Mesendoderm (in vitro differentiated cells): ENCODE measurements around the gene PIN1.

ENCODE experiments used
- DNase-seq: peaks from one replicate; pipeline ENCODE4 v3.0.0; 2013
- H2AK5ac ChIP-seq: 2 replicates; pipeline ENCODE4 v1.6.1; 2013; ENCODE audit warnings: low read length, inconsistent platforms
- H2BK120ac ChIP-seq: 2 replicates; pipeline ENCODE4 v1.6.1; 2013; ENCODE audit warnings: low read depth, mild to moderate bottlenecking, low read length, moderate library complexity, mixed read lengths
- H2BK15ac ChIP-seq: replicated peaks from 2 replicates; pipeline ENCODE4 v1.6.1; 2013; ENCODE audit warnings: low read depth, mild to moderate bottlenecking, moderate library complexity
- H2BK5ac ChIP-seq: 2 replicates; pipeline ENCODE4 v1.6.1; 2013; ENCODE audit warnings: low read length, inconsistent platforms
- H3K18ac ChIP-seq: 2 replicates; pipeline ENCODE4 v1.6.1; 2013; ENCODE audit warnings: mild to moderate bottlenecking, low read length, mixed read lengths
- H3K23ac ChIP-seq: one replicate; pipeline ENCODE4 v1.6.1; 2013; ENCODE audit warnings: low read length
- H3K27ac ChIP-seq: 2 replicates; pipeline ENCODE4 v1.5.1; 2013; ENCODE audit warnings: low read depth, mild to moderate bottlenecking, inconsistent platforms, low read length, moderate library complexity
- H3K27me3 ChIP-seq: 2 replicates; pipeline ENCODE4 v1.6.1; 2013; ENCODE audit warnings: low read length, control low read depth, mild to moderate bottlenecking, inconsistent platforms; ENCODE audit not compliant: insufficient read depth, poor library complexity
- H3K36me3 ChIP-seq: 2 replicates; pipeline ENCODE4 v1.6.1; 2013; ENCODE audit warnings: low read length, inconsistent platforms; ENCODE audit not compliant: control insufficient read depth, insufficient read depth
- H3K4ac ChIP-seq: one replicate; pipeline ENCODE4 v1.6.1; 2013; ENCODE audit warnings: low read depth, mild to moderate bottlenecking, low read length, moderate library complexity
- H3K4me1 ChIP-seq: 2 replicates; pipeline ENCODE4 v1.6.1; 2013; ENCODE audit warnings: low read depth, low read length, inconsistent platforms; ENCODE audit not compliant: control insufficient read depth
- H3K4me2 ChIP-seq: 2 replicates; pipeline ENCODE4 v1.6.1; 2013; ENCODE audit warnings: low read length
- H3K4me3 ChIP-seq: 2 replicates; pipeline ENCODE4 v1.5.1; 2013; ENCODE audit warnings: mild to moderate bottlenecking, low read length
- H3K56ac ChIP-seq: one replicate; pipeline ENCODE4 v1.6.1; 2013; ENCODE audit warnings: low read length
- H3K79me1 ChIP-seq: 2 replicates; pipeline ENCODE4 v1.6.1; 2013; ENCODE audit warnings: low read length, inconsistent platforms
- H3K79me2 ChIP-seq: 2 replicates; pipeline ENCODE4 v1.6.1; 2013; ENCODE audit warnings: mild to moderate bottlenecking, low read length; ENCODE audit not compliant: control insufficient read depth, insufficient read depth
- H3K9ac ChIP-seq: 2 replicates; pipeline ENCODE4 v1.6.1; 2013; ENCODE audit warnings: low read length, inconsistent platforms
- H4K5ac ChIP-seq: one replicate; pipeline ENCODE4 v1.6.1; 2013; ENCODE audit warnings: low read length
- H4K8ac ChIP-seq: one replicate; pipeline ENCODE4 v1.6.1; 2013; ENCODE audit warnings: low read depth, mild to moderate bottlenecking, control low read depth, low read length, moderate library complexity
- WGBS: extraction: QIAGEN DNeasy Blood & Tissue Kit; methylation state at CpG from one replicate; pipeline ENCODE4 v1.1.7; 2013; ENCODE audit warnings: low lambda C conversion rate, missing lambda C conversion rate; ENCODE audit not compliant: insufficient coverage; ENCODE audit errors: extremely low coverage; 5-methylcytosine and 5-hydroxymethylcytosine counted together

PIN1 gene

GRCh38 chr19:9850235-9850959 lies 15.3 kb downstream of the PIN1 start:
- Histone ChIP-seq H3K4me2 (no peak overlapping the region), H3K4me1 (no peaks in the 10 kb centered on the region), H2AK5ac (no peak overlapping the region), H3K18ac (no peak overlapping the region), H3K79me2 (no peaks in the 10 kb centered on the region), H3K79me1 (no peaks in the 10 kb centered on the region), H4K5ac (no peak overlapping the region), H3K27me3 (no peaks in the 10 kb centered on the region), H3K56ac (no peak overlapping the region), H3K4me3 (no peak overlapping the region), H3K23ac (no peak overlapping the region), H2BK120ac (no peak overlapping the region), H3K36me3 (no peaks in the 10 kb centered on the region), H2BK5ac (no peak overlapping the region), H3K4ac (no peak overlapping the region), H3K27ac (no peak overlapping the region), H2BK15ac (no peak overlapping the region), H4K8ac (no peak overlapping the region), H3K9ac (no peak overlapping the region)
- no peak for DNase-seq
- no CpG with 5 or more reads among the region's 19 CpGs for WGBS

- Histone ChIP-seq H2BK120ac (no peak overlapping the region), H3K27me3 (no peaks in the 10 kb centered on the region), H3K23ac (no peak overlapping the region), H4K5ac (no peak overlapping the region), H3K4me1 (no peaks in the 10 kb centered on the region), H2AK5ac (no peak overlapping the region), H3K79me1 (no peaks in the 10 kb centered on the region), H3K4me3 (no peak overlapping the region), H3K4ac (no peak overlapping the region), H3K27ac (no peak overlapping the region), H3K9ac (no peak overlapping the region), H3K4me2 (no peak overlapping the region), H4K8ac (no peak overlapping the region), H3K56ac (no peak overlapping the region), H3K79me2 (no peaks in the 10 kb centered on the region), H2BK5ac (no peak overlapping the region), H3K36me3 (no peaks in the 10 kb centered on the region), H3K18ac (no peak overlapping the region), H2BK15ac (no peak overlapping the region)
- no peak for DNase-seq
- WGBS = no CpG with 5 or more reads among the region's 38 CpGs
These were observed 19.2 kb downstream of the PIN1 start for GRCh38 chr19:9854282-9854846.

- Histone ChIP-seq H2AK5ac (no peak overlapping the region), H3K4ac (no peak overlapping the region), H3K79me1 (no peaks in the 10 kb centered on the region), H3K18ac (no peak overlapping the region), H2BK5ac (no peak overlapping the region), H4K8ac (no peak overlapping the region), H3K23ac (no peak overlapping the region), H3K79me2 (no peaks in the 10 kb centered on the region), H3K36me3 (no peaks in the 10 kb centered on the region), H3K4me3 (no peak overlapping the region), H3K27ac (no peak overlapping the region), H4K5ac (no peak overlapping the region), H3K4me2 (no peak overlapping the region), H3K9ac (no peak overlapping the region), H2BK15ac (no peak overlapping the region), H2BK120ac (no peak overlapping the region), H3K56ac (no peak overlapping the region), H3K27me3 (no peaks in the 10 kb centered on the region), H3K4me1 (no peaks in the 10 kb centered on the region)
- no peak for DNase-seq
- no CpG with 5 or more reads among the region's 9 CpGs for WGBS
These were observed 21.5 kb downstream of the PIN1 start for GRCh38 chr19:9856609-9857008.

- no peak overlapping the region for H3K4me2 ChIP-seq
- H3K4me3 ChIP-seq = no peak overlapping the region
- no peaks in the 10 kb centered on the region for H3K4me1 ChIP-seq
- no peak overlapping the region for H2BK15ac ChIP-seq
- H3K27me3 ChIP-seq = no peaks in the 10 kb centered on the region
- no peaks in the 10 kb centered on the region for H3K79me1 ChIP-seq
- no peak overlapping the region for H2AK5ac ChIP-seq
- H4K8ac ChIP-seq = no peak overlapping the region
- H3K27ac ChIP-seq = no peak overlapping the region
- no peak overlapping the region for H3K4ac ChIP-seq
- H3K23ac ChIP-seq = no peak overlapping the region
- H3K56ac ChIP-seq = no peak overlapping the region
- no peak overlapping the region for H4K5ac ChIP-seq
- no peaks in the 10 kb centered on the region for H3K36me3 ChIP-seq
- H2BK5ac ChIP-seq = no peak overlapping the region
- no CpG with 5 or more reads among the region's 13 CpGs for WGBS
- no peak for DNase-seq
- no peak overlapping the region for H3K18ac ChIP-seq
- H3K9ac ChIP-seq = no peak overlapping the region
- H2BK120ac ChIP-seq = no peak overlapping the region
- H3K79me2 ChIP-seq = no peaks in the 10 kb centered on the region
These were observed 22.1 kb downstream of the PIN1 start for GRCh38 chr19:9857076-9857721.

- no peak for DNase-seq
- WGBS = no CpG with 5 or more reads among the region's 10 CpGs
These were observed 23.0 kb downstream of the PIN1 start for GRCh38 chr19:9857920-9858746.

More at GRCh38 chr19:9857920-9858746, 23.0 kb downstream of the PIN1 start:
- Histone ChIP-seq H2BK5ac (no peak overlapping the region), H3K4me3 (no peak overlapping the region), H3K23ac (no peak overlapping the region), H3K79me1 (no peaks in the 10 kb centered on the region), H3K27ac (no peak overlapping the region), H3K4ac (no peak overlapping the region), H3K79me2 (no peaks in the 10 kb centered on the region), H3K27me3 (no peaks in the 10 kb centered on the region), H3K18ac (no peak overlapping the region), H4K5ac (no peak overlapping the region), H3K56ac (no peak overlapping the region), H2AK5ac (no peak overlapping the region), H2BK120ac (no peak overlapping the region), H2BK15ac (no peak overlapping the region), H3K4me2 (no peak overlapping the region), H4K8ac (no peak overlapping the region), H3K4me1 (no peaks in the 10 kb centered on the region), H3K36me3 (no peaks in the 10 kb centered on the region), H3K9ac (no peak overlapping the region)
